DND-41 (cell line): ENCODE measurements around the gene RIMKLB.
A peak's percentile ranks its signal among the peaks of the same experiment; 100 is the strongest.

Source experiments
- ATAC-seq: fragments of 200-7000 bp; cut with Tn5 transposase; 3 replicates; pipeline ENCODE4 v1.9.1; 2021; ENCODE audit warnings: low read depth; ENCODE audit not compliant: insufficient read depth
- DNase-seq: peaks from one replicate; pipeline ENCODE4 v3.0.0-alpha.2; 2020
- H2AFZ ChIP-seq: 2 replicates; pipeline ENCODE4 v1.6.0; 2012; ENCODE audit warnings: low read depth, low read length
- H3K27ac ChIP-seq: 2 replicates; pipeline ENCODE4 v1.5.1; 2012; ENCODE audit warnings: low read length, inconsistent platforms
- H3K27me3 ChIP-seq: fragments of 200-600 bp; sonication (generic); 2 replicates; pipeline ENCODE4 v1.6.0; 2012; ENCODE audit warnings: low read length, mild to moderate bottlenecking, inconsistent platforms; ENCODE audit not compliant: insufficient read depth, poor library complexity
- H3K36me3 ChIP-seq: 2 replicates; pipeline ENCODE4 v1.5.1; 2012; ENCODE audit warnings: low read length, inconsistent platforms; ENCODE audit not compliant: insufficient read depth
- H3K4me1 ChIP-seq: 2 replicates; pipeline ENCODE4 v1.5.1; 2012; ENCODE audit warnings: mild to moderate bottlenecking, low read length; ENCODE audit not compliant: insufficient read depth
- H3K4me2 ChIP-seq: 2 replicates; pipeline ENCODE4 v1.6.0; 2012; ENCODE audit warnings: mild to moderate bottlenecking, moderate library complexity, low read length, inconsistent platforms; ENCODE audit not compliant: insufficient read depth
- H3K4me3 ChIP-seq, 2 experiments: fragments of 200-600 bp in 1 of 2; shearing (Covaris generic) in 1 of 2; 2 replicates each; pipeline ENCODE4 v1.5.1; 2012 to 2016; ENCODE audit warnings: inconsistent platforms in 2 of 2, low read length in 2 of 2, mild to moderate bottlenecking in 2 of 2, low read depth in 1 of 2, moderate library complexity in 1 of 2
- H3K79me2 ChIP-seq: 2 replicates; pipeline ENCODE4 v1.6.0; 2012; ENCODE audit warnings: low read length, inconsistent platforms; ENCODE audit not compliant: insufficient read depth
- H3K9ac ChIP-seq: 2 replicates; pipeline ENCODE4 v1.6.0; 2012; ENCODE audit warnings: low read depth, mild to moderate bottlenecking, inconsistent platforms, low read length, moderate library complexity
- H3K9me3 ChIP-seq: 2 replicates; pipeline ENCODE4 v1.5.1; 2012; ENCODE audit warnings: low read length, moderate library complexity, mild to moderate bottlenecking, inconsistent platforms; ENCODE audit not compliant: insufficient read depth, severe bottlenecking
- H4K20me1 ChIP-seq: 2 replicates; pipeline ENCODE4 v1.6.0; 2012; ENCODE audit warnings: low read length; ENCODE audit not compliant: insufficient read depth
- CTCF ChIP-seq: IDR thresholded peaks from 2 replicates; pipeline ENCODE4 v1.5.1; 2012; ENCODE audit warnings: borderline replicate concordance, low read length, moderate library complexity, mild to moderate bottlenecking; ENCODE audit not compliant: poor library complexity, severe bottlenecking; ENCODE audit errors: extremely low read depth
- EZH2 ChIP-seq: IDR thresholded peaks from 3 replicates; pipeline ENCODE4 v1.6.1; 2012; ENCODE audit warnings: borderline replicate concordance, low read depth, mild to moderate bottlenecking, moderate library complexity, low read length, inconsistent platforms; ENCODE audit not compliant: severe bottlenecking

The RIMKLB gene

GRCh38 chr12:8779862-8780261 is 82.1 kb downstream of the RIMKLB start:
- Histone ChIP-seq H3K79me2 (no peaks in the 10 kb centered on the region), H3K27me3 (no peaks in the 10 kb centered on the region), H3K4me1 (no peaks in the 10 kb centered on the region), H3K9ac (no peak overlapping the region), H3K4me3 (no peak overlapping the region), H3K36me3 (peaks cover 30% of the 10 kb centered on the region; the same call in 1 of the 2 replicates), H3K9me3 (no peaks in the 10 kb centered on the region), H4K20me1 (no peaks in the 10 kb centered on the region), H3K4me2 (no peak overlapping the region), H3K27ac (no peak overlapping the region), H2AFZ (no peak overlapping the region)
- TF ChIP-seq EZH2 (no peak), CTCF (no peak)
- DNase-seq: no peak
- ATAC-seq: no peak

GRCh38 chr12:8780389-8780788 is 82.6 kb downstream of the RIMKLB start:
- no peak for ATAC-seq
- H3K4me1 ChIP-seq: no peaks in the 10 kb centered on the region
- no peak overlapping the region for H3K4me2 ChIP-seq
- no peak overlapping the region for H2AFZ ChIP-seq
- no peaks in the 10 kb centered on the region for H3K9me3 ChIP-seq
- no peaks in the 10 kb centered on the region for H3K27me3 ChIP-seq
- no peaks in the 10 kb centered on the region for H3K79me2 ChIP-seq
- no peaks in the 10 kb centered on the region for H4K20me1 ChIP-seq
- H3K9ac ChIP-seq: no peak overlapping the region
- H3K4me3 ChIP-seq: no peak overlapping the region
- no peak for DNase-seq
- H3K27ac ChIP-seq: no peak overlapping the region
- TF ChIP-seq EZH2: no peak
- peak; percentile 41 for TF ChIP-seq CTCF
- H3K36me3 ChIP-seq: peaks cover 25% of the 10 kb centered on the region; the same call in 1 of the 2 replicates

- Histone ChIP-seq H3K27me3 (no peaks in the 10 kb centered on the region), H3K9ac (no peak overlapping the region), H3K27ac (no peak overlapping the region), H3K36me3 (peaks cover 20% of the 10 kb centered on the region; the same call in 1 of the 2 replicates), H3K4me3 (no peak overlapping the region), H3K79me2 (no peaks in the 10 kb centered on the region), H3K9me3 (no peaks in the 10 kb centered on the region), H3K4me1 (no peaks in the 10 kb centered on the region), H3K4me2 (no peak overlapping the region), H4K20me1 (no peaks in the 10 kb centered on the region), H2AFZ (no peak overlapping the region)
- no peak for DNase-seq
- TF ChIP-seq EZH2 (no peak), CTCF (no peak)
- no peak for ATAC-seq
Observed at GRCh38 chr12:8781381-8782127, 83.8 kb downstream of the RIMKLB start.
